Heart right ventricle (tissue), 16 donors: ENCODE results near the gene SCGB2B2. TPM values are rescaled to one million over a fixed set of nuclear protein-coding genes. Genes with fewer than 3 reads are reported as not detected.

Experiments
- ATAC-seq, 8 donors: fragments of 200-7000 bp; cut with Tn5 transposase; one replicate each; pipeline ENCODE4 v1.9.1; 2020; ENCODE audit warnings: mild to moderate bottlenecking in 8 of 8, moderate library complexity in 8 of 8, moderate number of reproducible peaks in 1 of 8
- DNase-seq, 2 donors: peaks; one replicate each; pipeline ENCODE4 v3.0.0-alpha.2; 2020
- H3K27ac ChIP-seq, 10 donors: fragments of 200-600 bp; sonication (generic) in 2 of 10; one replicate each; pipeline versions ENCODE4 v1.5.0 to v1.8.0; 2020 to 2022; ENCODE audit warnings: mild to moderate bottlenecking in 3 of 10
- H3K27me3 ChIP-seq, 7 donors: fragments of 200-600 bp; one replicate each; pipeline ENCODE4 v1.8.0; 2021 to 2022; ENCODE audit warnings: mild to moderate bottlenecking in 2 of 7
- H3K36me3 ChIP-seq, 9 donors: fragments of 200-600 bp; sonication (generic) in 1 of 9; one replicate each; pipeline versions ENCODE4 v1.5.0 to v1.8.0; 2020 to 2022; ENCODE audit warnings: mild to moderate bottlenecking in 2 of 9
- H3K4me1 ChIP-seq, 9 donors: fragments of 200-600 bp; sonication (generic) in 1 of 9; one replicate each; pipeline versions ENCODE4 v1.5.0 to v1.8.0; 2020 to 2022; ENCODE audit warnings: mild to moderate bottlenecking in 4 of 9
- H3K4me3 ChIP-seq, 10 donors: fragments of 200-600 bp; sonication (generic) in 2 of 10; one replicate each; pipeline versions ENCODE4 v1.5.0 to v1.8.0; 2020 to 2022; ENCODE audit warnings: mild to moderate bottlenecking in 7 of 10, moderate library complexity in 2 of 10
- H3K9me3 ChIP-seq, 11 donors: fragments of 200-600 bp in 10 of 11; sonication (generic) in 2 of 11; one replicate each; pipeline versions ENCODE4 v1.5.0 to v1.8.0; 2013 to 2022; ENCODE audit warnings: mild to moderate bottlenecking in 2 of 11, control low read depth in 1 of 11, moderate library complexity in 1 of 11
- CTCF ChIP-seq, 9 donors: fragments of 200-600 bp; sonication (generic) in 2 of 9; IDR thresholded peaks; one replicate each; pipeline versions ENCODE4 v1.5.0 to v1.8.0; 2021 to 2022; ENCODE audit warnings: antibody characterized with exemption in 9 of 9, mild to moderate bottlenecking in 5 of 9, moderate library complexity in 1 of 9
- WGBS, 2 donors: extraction: QIAGEN DNeasy Blood & Tissue Kit; methylation state at CpG; one replicate each; pipeline ENCODE4 v1.1.7; 2013; ENCODE audit warnings: inconsistent platforms in 1 of 2; 5-methylcytosine and 5-hydroxymethylcytosine counted together
- intact Hi-C, 10 donors: fragments of 100-400 bp; cut with DNase I; formaldehyde crosslinking; loops; one replicate each; pipeline versions ENCODE4 v1.11.1 to v1.14.2; 2022
- polyA plus RNA-seq, 2 donors: library from polyadenylated mRNA; stranded (reverse); fragments of 200-250 nt; gene quantifications; one replicate each; pipeline ENCODE4 v1.2.3, GENCODE V29; 2013
- total RNA-seq, 10 donors: library from RNA; stranded (reverse); fragmentation: NEBNext Ultra II Directional in 3 of 10; extraction: Animal tissue kit (Norgen Biotek cat#: 25700) in 3 of 10; gene quantifications; one replicate each; pipeline versions ENCODE4 v1.2.1 to v1.2.4, GENCODE V29; 2021 to 2023
- donor health status: Arrhythmogenic right ventricular cardiomyopathy.
- donor health status: ischemic (EF 13 %, LVEDD 7.1; RV severe dilation, severe dysfunction).
- donor health status: healthy with polysubstance abuse.
- donor health status: DM: no; HTN: yes; CAD: no.
- donor health status: DM: no; HTN: no; CAD: no.
- donor health status: ischemic (EF 25% LVEDD 6.9; RV normal size, moderate dysfunction).
- donor health status: ischemic (EF 25% LVEDD 5.7; RV mildly dilated, moderate dysfunction).
- donor health status: healthy.
- donor health status: DM: yes; HTN: yes; CAD: no.
- donor health status: Ischemic cardiomyopathy.
- donor health status: ischemic (EF 35%, LVEDD 5.7; RV mildly dilated, moderate dysfunction).
- donor health status: nonischemic (EF 11% LVEDD 7.7; RV severe dilation, severe dysfunction).
- donor health status: DM: yes; HTN: yes; CAD: no.
- donor health status: PGD.
- donor health status: ischemic (EF 29% LVEDD 5.4; RV normal size, mild dysfunction).
- donor health status: nonischemic (EF 23%, LVEDD 6.1; RV moderate dilation, normal function).

SCGB2B2 gene
- total and polyA plus RNA-seq, 12 donors, result 0.06 to 0.94 (median 0.68) TPM

GRCh38 chr19:34645551-34645950 lies 31.4 kb downstream of the SCGB2B2 start:
- no peak overlapping the region for H3K27ac ChIP-seq
- H3K9me3 ChIP-seq, result no peaks in the 10 kb centered on the region
- H3K36me3 ChIP-seq, result no peaks in the 10 kb centered on the region
- no peak overlapping the region for H3K4me3 ChIP-seq
- TF ChIP-seq CTCF (IDR thresholded peaks at IDR 0.05), result no peak
- H3K27me3 ChIP-seq, result no peaks in the 10 kb centered on the region
- WGBS, 2 donors, result 39% methylated on average over 5 of the region's 5 CpGs
- DNase-seq, result no peak
- intact Hi-C loops, result no loop called here
- peak in 1 of 8 donors; percentile 22 for ATAC-seq
- H3K4me1 ChIP-seq, result peaks cover 0 to 5% (median 0%) of the 10 kb centered on the region in 9 donors

GRCh38 chr19:34644991-34645461 lies 31.9 kb downstream of the SCGB2B2 start:
- peak in 4 of 8 donors; percentile 61 to 70 (median 68) for ATAC-seq

GRCh38 chr19:34642241-34642640 lies 34.7 kb downstream of the SCGB2B2 start:
- peaks cover 0 to 5% (median 0%) of the 10 kb centered on the region in 9 donors for H3K4me1 ChIP-seq

More at GRCh38 chr19:34644991-34645461, 31.9 kb downstream of the SCGB2B2 start:
- H3K27ac ChIP-seq, result no peak overlapping the region
- no peak for DNase-seq
- TF ChIP-seq CTCF (IDR thresholded peaks at IDR 0.05), result no peak
- intact Hi-C loops, result no loop called here
- H3K4me3 ChIP-seq, result no peak overlapping the region
- H3K36me3 ChIP-seq, result no peaks in the 10 kb centered on the region
- peaks cover 0 to 5% (median 0%) of the 10 kb centered on the region in 9 donors for H3K4me1 ChIP-seq
- H3K27me3 ChIP-seq, result no peaks in the 10 kb centered on the region
- 69% methylated on average over 10 of the region's 10 CpGs for WGBS, 2 donors
- H3K9me3 ChIP-seq, result no peaks in the 10 kb centered on the region

GRCh38 chr19:34639491-34640085 lies 37.4 kb downstream of the SCGB2B2 start:
- ATAC-seq, result peak in 5 of 8 donors; percentile 49 to 67 (median 57)
- 20 to 36% methylated on average over 4 of the region's 4 CpGs for WGBS, 2 donors
- Histone ChIP-seq H3K27ac (no peak overlapping the region), H3K9me3 (peaks cover 0 to 14% (median 8%) of the 10 kb centered on the region in 11 donors), H3K4me1 (no peaks in the 10 kb centered on the region), H3K27me3 (no peaks in the 10 kb centered on the region), H3K4me3 (no peak overlapping the region), H3K36me3 (peaks cover 0 to 6% (median 0%) of the 10 kb centered on the region in 9 donors)
- peak in 1 of 2 donors; percentile 61 for DNase-seq
- TF ChIP-seq CTCF (IDR thresholded peaks at IDR 0.05), result peak; percentile 68 to 90 (median 85)
- intact Hi-C loops, result loop anchor here (1.0 to 5.0 kb wide), 4 partner anchors 73 to 74 kb away; no protein-coding TSS in a partner anchor

More at GRCh38 chr19:34642241-34642640, 34.7 kb downstream of the SCGB2B2 start:
- WGBS, 2 donors, result 89 to 91% methylated on average over 4 of the region's 4 CpGs
- ATAC-seq (no peak), DNase-seq (no peak)
- intact Hi-C loops, result no loop called here
- TF ChIP-seq CTCF (IDR thresholded peaks at IDR 0.05), result no peak
- Histone ChIP-seq H3K27me3 (no peaks in the 10 kb centered on the region), H3K36me3 (no peaks in the 10 kb centered on the region), H3K27ac (no peak overlapping the region), H3K4me3 (no peak overlapping the region), H3K9me3 (no peaks in the 10 kb centered on the region)
